Right lobe of liver (tissue), 4 donors: ENCODE data around the gene TGM3.

Experiments used
- POLR2A ChIP-seq: fragments of 450-650 bp; IDR thresholded peaks from one replicate; pipeline ENCODE4 v1.6.1; 2017; ENCODE audit warnings: antibody characterized with exemption, mild to moderate bottlenecking
- TF ChIP-seq, protein P1 (sequence below), 4 donors: fragments of 200-600 bp in 3 of 4; fragments of 450-650 bp in 1 of 4; IDR thresholded peaks; one replicate each; pipeline versions ENCODE4 v1.5.1 to v1.8.0; 2016 to 2022; ENCODE audit warnings: antibody characterized with exemption in 4 of 4, mild to moderate bottlenecking in 2 of 4
- donor health status: DM: no; HTN: no; CAD: no.
- donor health status: DM: no; HTN: no; CAD: no.
- donor health status: DM: no; HTN: yes; CAD: no.

DNA sequence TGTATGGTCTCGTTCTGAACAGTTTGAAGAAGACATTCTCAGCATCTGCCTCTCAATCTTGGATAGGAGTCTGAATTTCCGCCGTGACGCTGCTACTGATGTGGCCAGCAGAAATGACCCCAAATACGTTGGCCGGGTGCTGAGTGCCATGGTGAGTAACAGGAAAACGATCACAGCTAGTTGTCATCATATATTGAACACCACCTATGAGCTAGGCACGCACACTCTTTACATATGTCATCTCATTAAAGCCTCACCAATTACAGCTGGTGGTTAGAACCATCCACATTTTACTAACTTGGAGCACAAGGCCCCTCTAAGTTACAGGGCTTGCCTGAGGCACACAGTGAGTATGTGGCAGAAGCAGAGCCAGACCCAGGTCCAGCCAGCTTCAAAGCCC lies 17.1 kb downstream of the TGM3 start:
- no peak for TF ChIP-seq POLR2A
- TF ChIP-seq, protein P1, sequence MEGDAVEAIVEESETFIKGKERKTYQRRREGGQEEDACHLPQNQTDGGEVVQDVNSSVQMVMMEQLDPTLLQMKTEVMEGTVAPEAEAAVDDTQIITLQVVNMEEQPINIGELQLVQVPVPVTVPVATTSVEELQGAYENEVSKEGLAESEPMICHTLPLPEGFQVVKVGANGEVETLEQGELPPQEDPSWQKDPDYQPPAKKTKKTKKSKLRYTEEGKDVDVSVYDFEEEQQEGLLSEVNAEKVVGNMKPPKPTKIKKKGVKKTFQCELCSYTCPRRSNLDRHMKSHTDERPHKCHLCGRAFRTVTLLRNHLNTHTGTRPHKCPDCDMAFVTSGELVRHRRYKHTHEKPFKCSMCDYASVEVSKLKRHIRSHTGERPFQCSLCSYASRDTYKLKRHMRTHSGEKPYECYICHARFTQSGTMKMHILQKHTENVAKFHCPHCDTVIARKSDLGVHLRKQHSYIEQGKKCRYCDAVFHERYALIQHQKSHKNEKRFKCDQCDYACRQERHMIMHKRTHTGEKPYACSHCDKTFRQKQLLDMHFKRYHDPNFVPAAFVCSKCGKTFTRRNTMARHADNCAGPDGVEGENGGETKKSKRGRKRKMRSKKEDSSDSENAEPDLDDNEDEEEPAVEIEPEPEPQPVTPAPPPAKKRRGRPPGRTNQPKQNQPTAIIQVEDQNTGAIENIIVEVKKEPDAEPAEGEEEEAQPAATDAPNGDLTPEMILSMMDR (IDR thresholded peaks at IDR 0.05): no peak
